GM18861 (cell line): ENCODE measurements around the gene NUAK2.

ENCODE experiments used
- ATAC-seq: cut with Tn5 transposase; IDR thresholded peaks from one replicate; pipeline ENCODE4 v1.9.1; 2021; ENCODE audit not compliant: unreplicated experiment

NUAK2 gene

DNA sequence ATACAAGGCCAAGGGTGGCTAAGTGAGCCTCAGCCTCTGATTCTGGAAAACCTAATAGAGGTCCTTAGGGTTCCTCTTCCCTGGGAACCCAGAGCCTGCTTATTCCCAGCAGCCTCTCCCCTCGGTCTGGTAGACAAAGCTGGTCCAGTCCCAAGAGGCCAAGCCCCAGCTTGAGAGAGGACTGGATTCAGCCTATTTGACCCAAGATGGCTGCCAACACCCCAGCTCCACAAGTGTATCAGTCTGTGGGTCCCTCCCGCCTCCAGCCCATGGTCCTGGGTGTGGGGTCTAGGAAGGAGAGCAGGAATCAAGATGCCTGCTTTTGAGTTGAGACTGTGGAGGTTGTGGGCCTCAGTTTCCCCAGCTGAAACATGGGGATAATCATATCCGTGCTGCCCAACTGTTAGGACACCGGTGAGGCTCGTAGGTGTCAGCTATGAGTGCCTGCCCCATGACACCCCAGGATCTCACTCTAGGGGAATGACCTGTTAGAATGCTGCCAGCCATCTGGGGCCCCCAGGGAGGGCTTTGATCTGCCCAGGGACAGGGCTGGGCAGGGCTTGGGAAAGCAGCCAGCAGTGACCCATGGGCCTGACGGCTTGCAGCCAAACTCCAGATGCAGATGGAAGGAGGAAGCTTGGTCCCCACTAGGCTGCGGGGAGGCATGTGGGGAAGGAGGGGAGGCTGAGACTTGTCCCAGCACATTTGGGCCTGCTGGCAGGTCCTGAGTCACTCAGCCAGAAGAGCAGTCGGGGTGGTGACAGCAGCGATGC, 45.4 kb downstream of the NUAK2 start:
- no peak for ATAC-seq

DNA sequence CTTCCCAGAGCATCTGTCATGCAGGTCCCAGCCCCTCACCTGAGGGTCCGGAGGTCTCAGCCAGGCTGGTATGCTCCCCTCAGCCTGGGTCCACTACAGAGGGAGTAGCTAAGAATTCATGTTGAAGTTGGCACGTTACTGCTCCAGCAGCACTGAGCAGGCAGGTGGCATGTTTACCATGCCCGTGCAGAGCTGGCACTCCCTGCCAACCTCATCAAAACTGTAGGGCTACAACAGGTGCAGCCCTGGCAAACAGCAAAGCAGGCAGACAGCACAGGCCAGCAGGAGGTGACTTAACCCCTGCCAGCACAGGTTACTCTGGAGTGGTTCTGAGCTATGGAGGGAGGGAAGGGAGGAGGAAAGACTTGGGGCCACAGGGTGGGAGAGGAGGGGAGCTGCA, 46.4 kb downstream of the NUAK2 start:
- ATAC-seq = no peak

DNA sequence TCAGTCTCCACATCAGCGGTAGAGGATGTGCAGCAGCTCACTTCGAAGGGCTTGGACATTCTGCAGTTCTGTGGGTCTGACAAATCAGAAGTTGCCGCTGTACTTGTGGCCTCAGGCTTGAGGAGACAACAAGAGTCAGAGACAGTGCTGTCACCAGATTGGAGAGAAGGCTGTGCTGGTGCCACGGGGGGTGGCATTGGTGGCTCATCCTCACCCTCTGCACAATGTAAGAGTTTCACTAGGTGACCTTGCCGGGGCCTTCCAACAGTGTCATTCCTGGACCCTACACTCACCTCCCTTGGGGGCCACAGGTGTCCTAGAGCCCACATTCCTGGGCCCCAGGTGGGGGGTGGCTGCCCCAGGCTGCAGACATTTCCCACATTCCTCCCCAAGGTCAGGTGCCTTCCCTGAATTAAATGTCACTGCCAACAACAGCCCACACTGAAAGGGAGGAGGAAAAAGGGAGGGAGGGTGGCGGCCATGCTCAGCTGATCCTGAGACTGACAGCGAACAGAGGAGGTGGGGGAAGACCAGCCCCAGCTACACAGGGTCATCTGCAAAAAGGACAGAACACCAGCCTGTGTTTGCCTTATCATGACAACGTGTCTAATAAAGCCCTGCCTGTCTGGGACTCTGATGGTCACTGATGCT, 47.4 kb downstream of the NUAK2 start:
- no peak for ATAC-seq

DNA sequence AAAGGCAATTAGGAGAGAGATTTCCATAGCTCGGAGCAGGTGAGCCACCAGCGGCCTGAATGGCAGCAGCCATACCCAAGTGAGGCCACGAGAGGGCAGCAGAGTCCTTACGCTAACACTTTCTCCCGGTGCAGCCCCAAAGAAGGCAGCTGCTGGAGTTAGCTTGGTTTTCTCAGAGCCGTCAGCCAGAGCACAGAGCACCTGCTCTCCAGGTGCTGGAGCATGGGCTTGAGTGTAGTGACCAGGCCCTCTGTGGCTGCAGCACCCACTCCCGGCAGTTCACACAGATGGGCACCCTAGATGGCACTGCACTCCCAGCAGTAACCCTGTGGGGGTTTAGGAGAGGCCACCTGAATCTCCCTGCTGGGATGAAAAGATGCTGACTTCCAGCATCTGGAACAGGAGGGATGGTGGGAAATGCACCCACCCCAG, 48.0 kb downstream of the NUAK2 start:
- no peak for ATAC-seq

DNA sequence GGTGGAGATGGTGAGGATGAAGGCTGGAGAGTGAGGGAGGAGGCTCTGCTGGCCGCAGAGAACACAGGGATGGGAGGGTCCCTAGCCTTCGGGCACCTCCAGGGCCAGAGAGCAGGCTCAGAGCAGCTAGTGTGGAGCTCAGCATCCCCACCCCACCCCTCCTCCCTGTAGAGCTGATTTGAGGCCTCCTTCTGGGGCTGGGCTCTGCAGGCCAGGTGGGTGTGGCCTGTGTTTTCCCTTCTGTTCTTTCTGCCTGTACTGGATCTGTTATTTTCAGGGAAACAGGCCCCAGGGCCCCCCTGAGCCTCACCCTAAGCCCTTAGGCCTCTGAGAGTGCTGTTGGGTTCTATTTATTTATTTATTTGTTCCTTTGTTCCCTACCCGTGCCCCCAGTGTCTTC, 49.0 kb downstream of the NUAK2 start:
- no peak for ATAC-seq

DNA sequence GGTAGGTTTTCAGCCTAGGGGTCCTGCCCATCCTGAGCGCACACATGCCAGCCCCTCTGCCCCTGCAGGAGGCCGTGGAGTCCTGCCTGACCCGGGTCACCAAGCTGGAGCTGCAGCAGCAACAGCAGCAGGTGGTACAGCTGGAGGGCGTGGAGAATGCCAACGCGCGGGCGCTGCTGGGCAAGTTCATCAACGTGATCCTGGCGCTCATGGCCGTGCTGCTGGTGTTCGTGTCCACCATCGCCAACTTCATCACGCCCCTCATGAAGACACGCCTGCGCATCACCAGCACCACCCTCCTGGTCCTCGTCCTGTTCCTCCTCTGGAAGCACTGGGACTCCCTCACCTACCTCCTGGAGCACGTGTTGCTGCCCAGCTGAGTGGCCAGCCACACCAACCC, 49.8 kb downstream of the NUAK2 start:
- no peak for ATAC-seq

DNA sequence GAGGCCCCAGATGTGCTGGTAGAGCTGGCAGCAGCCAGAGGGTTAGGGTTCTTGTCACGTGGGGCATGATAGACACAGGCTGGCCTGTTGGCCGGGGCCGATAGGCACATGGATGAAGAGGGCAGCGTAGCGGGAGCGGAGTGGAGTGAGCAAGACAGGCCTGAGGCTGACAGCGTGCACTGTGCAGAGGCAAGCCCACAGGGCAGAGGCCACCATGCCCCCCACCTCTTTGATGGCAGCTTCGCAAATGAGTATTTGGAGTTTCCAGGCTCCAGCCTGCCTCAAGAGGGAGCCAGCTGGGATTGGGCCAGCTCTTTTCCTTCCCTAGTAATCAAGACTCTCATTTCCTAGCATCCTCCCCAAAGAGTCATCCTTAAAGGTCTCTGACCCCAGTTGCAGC, 50.3 kb downstream of the NUAK2 start:
- no peak for ATAC-seq

DNA sequence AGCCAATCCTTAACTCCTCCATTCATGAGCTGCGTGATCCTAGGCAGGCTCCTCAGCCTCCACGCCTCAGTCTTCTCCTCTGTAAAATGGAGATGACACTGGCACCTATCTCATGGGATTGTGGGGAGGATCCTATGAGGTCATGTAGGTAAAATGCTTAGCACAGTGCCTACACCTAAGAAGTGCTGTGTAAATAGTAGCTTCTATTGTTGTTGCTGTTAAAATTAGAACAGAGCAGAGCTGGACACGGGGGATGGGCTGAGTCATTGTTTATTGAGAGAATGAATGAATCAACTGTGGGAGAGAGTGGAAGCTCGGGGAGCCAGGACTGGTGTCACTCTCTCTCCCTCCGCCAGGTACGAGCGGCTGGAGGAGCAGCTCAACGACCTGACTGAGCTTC, 50.8 kb downstream of the NUAK2 start:
- no peak for ATAC-seq

DNA sequence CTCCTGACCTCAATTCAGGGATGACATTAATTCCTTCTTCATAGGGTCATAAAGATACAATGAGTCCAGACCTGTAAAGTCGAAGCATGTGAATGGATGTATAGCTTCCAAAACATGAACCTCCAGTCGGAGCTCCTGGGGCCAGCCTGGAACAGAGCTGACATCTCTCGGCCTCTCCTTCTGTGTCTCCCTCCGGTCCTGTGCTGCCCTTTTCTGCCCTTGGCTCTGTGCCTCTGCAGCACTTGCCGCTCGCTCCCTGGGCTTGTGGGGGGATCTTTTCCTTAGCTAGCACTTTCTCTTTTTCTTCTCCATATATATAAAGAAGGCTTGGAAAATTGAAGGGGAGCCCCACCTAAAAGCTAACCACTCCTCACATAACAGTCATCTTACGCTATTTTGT, 51.3 kb downstream of the NUAK2 start:
- no peak for ATAC-seq

DNA sequence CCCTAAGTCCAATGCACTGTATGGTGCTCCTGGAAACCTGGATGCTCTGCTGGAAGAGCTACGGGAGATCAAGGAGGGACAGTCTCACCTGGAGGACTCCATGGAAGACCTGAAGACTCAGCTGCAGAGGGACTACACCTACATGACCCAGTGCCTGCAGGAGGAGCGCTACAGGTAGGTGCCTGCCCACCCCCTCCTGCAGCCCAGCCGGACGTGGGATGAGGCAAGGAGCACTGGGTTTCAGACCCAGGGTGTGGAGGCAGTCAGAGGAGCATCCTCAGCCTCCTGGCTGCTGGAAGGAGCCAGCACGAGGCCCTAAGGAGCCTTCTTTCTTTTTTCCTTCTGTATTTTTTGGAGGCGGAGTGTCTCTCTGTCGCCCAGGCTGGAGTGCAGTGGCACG, 51.8 kb downstream of the NUAK2 start:
- no peak for ATAC-seq

DNA sequence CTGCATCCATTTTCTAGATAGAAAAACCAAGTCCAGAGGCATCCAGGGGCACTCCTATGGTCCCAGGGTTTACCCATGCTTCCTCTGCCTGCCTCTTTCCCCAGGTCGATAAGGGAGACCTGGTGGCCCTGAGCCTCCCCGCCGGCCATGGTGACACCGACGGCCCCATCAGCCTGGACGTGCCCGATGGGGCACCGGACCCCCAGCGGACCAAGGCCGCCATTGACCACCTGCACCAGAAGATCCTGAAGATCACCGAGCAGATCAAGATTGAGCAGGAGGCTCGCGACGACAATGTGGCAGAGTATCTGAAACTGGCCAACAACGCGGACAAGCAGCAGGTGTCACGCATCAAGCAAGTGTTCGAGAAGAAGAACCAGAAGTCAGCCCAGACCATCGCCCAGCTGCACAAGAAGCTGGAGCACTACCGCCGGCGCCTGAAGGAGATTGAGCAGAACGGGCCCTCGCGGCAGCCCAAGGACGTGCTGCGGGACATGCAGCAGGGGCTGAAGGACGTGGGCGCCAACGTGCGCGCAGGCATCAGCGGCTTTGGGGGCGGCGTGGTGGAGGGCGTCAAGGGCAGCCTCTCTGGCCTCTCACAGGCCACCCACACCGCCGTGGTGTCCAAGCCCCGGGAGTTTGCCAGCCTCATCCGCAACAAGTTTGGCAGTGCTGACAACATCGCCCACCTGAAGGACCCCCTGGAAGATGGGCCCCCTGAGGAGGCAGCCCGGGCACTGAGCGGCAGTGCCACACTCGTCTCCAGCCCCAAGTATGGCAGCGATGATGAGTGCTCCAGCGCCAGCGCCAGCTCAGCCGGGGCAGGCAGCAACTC, 52.5 kb downstream of the NUAK2 start:
- ATAC-seq = no peak

DNA sequence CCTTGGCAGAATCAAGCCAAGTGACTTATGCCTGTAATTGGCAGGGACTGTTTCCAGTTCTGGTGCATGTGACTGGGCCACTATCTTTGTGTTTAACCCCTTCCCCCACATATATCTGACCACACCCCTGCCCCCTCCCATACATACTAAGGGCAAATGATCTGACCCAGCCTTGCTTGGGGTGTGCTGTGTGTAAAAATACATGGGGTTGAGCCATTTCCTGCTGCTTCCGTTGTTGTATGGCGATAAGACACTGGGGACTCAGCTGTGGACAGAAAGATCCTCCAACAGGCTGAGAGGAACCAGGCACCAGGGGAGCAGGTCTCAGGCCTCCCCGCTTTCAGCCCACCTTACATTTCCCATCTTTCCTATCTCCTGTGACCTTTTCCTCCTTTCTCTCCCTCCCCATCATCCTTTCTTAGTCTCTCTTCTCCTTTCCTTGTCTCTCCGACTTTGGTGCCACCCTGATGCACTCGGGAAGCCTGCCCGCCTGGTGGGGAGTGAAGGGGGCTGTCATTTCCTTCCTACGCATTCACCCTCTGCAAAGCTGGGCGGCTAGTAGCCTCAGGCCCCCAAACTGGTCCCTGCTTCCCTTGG, 54.1 kb downstream of the NUAK2 start:
- ATAC-seq = no peak

DNA sequence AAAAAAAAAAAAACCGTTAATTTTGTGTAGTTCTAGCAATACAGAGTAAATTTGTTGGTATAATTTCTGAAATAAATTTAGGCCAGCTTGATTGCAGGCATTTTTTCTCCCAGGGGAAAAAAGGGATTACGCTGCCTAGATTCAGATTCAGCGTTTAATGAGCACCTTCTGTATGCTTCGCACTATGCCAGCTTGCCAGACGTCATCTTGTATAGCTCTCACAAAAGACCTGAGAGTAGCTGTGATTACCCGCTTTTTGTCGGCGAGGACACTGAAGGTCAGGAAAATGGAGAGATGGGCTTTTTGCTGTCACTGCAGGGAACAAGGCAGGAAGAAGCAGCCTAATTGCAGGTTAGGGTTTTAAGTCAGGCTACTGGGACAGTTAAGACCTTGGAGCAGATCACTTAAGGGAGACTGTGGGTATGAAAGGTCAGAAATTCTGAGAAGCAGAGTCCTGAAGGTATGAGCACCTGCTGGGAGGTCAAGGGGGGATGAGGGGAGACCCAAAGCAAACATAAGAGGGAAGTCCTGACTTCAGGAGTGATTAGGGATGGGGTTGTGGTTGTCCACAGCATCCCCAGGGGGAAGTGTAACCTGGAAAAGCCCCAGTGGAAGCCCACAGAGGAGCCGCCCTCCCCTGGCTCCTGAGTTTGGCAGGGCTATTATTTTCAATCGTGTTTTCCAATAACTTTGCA, 54.8 kb downstream of the NUAK2 start:
- ATAC-seq = no peak

DNA sequence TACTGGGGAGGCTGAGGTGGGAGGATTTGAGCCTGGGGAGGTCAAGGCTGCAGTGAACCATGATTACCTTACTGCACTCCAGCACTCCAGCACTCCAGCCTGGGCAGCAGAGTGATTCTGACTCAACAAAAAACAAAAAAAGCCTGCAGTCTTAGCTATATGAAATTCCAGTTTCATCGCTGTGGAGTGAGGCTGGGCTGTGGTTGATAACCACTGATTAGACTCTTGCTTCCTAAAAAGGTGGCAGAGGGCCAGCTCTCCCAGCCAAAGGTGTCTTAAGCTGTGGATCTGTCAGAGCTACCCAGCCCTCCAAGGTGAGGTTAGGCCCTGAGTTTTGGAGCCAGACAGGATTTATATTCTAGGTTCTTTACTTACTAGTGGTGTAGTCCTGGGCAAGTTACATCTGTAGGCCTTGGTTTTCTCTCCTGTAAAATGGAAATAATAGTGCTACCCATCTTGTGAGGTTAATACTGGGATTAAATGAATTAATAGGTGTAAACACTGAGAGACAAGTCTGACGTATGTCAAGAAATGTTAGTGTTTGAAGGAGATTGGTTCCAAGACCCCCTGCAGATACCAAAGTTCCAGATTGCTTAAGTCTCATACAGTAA, 57.9 kb downstream of the NUAK2 start:
- no peak for ATAC-seq

DNA sequence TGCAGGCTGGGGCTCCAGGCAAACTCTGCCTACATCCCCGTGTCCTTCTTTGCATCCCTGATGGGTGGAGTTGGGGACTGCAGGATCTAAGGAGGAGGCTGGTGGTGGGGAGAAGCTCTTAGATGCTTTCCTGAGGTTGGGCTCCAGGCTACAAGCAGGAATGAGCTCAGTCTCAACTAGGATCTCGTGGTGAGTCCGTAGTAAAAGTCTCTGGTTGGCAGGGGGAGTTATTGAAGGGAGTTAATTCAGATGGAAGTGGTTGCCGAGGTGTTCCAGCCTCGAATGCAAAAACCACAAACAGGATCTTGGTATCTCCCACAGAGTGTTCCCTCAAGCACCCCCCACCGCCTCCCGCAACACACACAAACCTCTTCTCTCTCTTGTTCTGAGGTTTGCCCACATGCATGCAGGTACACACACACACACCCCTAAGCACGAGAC, 58.8 kb downstream of the NUAK2 start:
- ATAC-seq = no peak

DNA sequence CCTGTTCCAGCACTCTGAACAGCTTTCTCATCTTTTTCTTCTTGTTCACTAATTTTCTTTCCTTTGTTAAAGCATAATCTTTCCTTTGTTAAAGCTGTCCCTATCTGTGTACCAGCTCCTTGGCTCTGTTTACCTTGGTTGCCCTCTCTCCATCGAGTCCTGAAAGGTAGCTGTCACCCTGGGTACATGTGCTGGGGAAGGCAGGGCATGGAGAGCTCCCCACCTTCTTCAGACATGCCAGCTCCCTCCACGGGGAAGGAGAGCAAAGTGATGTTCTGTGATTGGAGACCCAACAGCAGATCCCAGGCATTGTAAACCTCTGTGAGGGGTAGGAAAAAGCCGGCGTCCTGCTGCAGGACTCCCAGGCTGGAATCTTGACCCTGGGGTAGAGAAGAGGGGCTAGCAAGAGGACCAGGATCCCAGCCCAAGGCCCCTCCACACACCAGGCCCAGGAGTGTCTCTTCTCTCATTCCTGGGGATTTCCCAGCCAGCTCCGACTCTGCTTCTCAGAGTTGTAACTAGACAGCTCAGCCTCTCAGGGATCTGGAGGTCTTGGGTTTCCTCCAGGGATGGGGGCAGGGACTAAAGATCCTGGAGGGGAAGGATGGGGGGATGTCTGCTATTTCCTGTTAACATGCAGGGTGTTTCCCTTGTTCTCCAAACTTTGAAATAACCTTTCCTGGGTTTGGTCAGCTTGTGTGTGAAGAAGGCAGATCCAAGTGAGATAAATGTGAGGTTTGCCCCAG, 59.4 kb downstream of the NUAK2 start:
- no peak for ATAC-seq

DNA sequence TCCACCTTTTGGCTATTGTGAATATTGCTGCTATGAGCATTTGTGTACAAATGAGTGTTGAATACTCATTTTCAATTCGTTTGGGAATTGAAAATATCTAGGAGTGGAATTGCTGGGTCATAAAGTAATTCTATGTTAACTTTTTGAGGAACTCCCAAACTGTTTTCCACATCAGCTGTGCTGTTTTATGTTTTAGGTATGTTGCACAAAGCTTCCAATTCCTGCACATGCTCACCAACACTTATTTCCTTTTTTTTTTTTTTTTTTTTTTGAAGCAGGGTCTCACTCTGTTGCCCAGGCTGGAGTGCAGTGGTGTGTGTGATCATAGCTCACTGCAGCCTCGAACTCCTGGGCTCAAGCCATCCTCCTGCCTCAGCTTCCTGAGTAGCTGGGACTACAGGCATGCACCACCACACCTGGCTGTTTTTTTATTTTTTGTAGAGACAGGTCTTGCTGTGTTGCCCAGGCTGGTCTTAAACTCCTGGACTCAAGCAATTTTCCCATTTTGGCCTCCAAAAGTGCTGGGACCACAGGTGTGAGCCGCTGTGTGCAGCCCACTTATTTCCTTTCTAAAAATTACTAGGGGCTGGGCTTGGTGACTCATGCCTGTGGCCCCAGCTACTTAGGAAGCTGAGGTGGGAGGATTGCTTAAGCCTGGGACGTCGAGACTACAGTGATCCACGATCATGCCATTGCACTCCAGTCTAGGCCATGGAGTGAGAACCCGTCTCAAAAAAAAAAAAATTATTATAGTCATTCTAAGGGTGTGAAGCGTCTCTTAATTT, 60.4 kb downstream of the NUAK2 start:
- ATAC-seq = no peak

DNA sequence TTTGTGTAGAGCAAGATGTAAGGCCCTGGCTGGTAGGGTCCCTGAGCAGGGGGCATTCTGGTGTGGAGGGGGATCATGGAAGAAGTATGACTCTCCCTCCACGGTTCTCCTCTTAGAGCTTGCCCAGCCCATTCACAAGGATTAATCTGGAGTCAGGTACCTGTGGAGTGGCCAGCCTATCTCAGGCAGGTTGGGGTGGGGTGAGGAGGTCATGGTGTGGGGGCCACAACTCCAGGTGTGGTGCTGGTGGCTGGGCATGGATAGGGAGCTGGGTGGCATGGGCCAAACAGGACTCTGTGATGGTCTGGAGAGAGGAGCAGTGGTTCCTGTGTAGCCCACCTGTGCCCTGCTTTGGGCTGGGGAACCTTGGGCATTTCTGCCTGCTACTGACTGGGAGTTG, 61.5 kb downstream of the NUAK2 start:
- no peak for ATAC-seq

DNA sequence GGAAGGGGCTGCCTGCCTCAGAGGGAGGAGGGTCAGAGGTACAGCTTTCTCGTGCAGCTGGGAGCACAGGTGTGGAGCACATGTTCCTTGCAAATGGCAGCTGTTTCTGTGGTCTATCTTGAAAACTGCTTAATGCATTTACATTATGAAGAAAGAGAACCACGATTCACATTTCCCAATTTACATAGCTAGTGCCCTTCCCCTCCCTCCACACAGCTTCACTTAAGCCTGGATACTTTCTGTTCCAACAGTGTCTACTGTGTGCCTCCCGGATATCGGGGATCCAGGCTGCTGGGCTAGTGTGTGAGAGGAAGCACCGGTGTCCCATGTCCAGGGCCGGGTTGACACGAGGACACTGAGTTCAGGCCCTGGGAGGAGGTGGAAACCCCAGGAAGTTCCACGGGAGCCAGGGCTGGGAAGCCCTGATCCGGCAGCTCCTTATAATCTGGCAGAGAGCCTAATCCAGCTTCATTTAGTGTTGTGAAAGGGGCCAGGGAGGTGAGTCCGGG, 62.2 kb downstream of the NUAK2 start:
- no peak for ATAC-seq
